Activated CD8-positive, alpha-beta memory T cell treated with anti-CD3 and anti-CD28 coated beads for 24 hours (primary cell): Measurements from ENCODE around the gene SIMC1.

ENCODE experiments used
- DNase-seq: peaks from one replicate; pipeline ENCODE4 v3.0.0-alpha.2; 2020

Gene SIMC1

GRCh38 chr5:176317534-176318374 is 79.5 kb downstream of the SIMC1 start:
- no peak for DNase-seq

- DNase-seq = no peak
These were observed 81.8 kb downstream of the SIMC1 start for GRCh38 chr5:176319827-176320554.

- DNase-seq = no peak
These were observed 82.4 kb downstream of the SIMC1 start for GRCh38 chr5:176320577-176320976.

- no peak for DNase-seq
These were observed 96.0 kb downstream of the SIMC1 start for GRCh38 chr5:176334031-176334770.

GRCh38 chr5:176337913-176338312 is 99.7 kb downstream of the SIMC1 start:
- DNase-seq = no peak

GRCh38 chr5:176339304-176339703 is 101.1 kb downstream of the SIMC1 start:
- no peak for DNase-seq

- no peak for DNase-seq
These were observed 103.3 kb downstream of the SIMC1 start for GRCh38 chr5:176341325-176342157.

- DNase-seq = no peak
These were observed 103.9 kb downstream of the SIMC1 start for GRCh38 chr5:176342158-176342483.

GRCh38 chr5:176342766-176343458 is 104.7 kb downstream of the SIMC1 start:
- DNase-seq = no peak

GRCh38 chr5:176350416-176350815 is 112.2 kb downstream of the SIMC1 start:
- DNase-seq = no peak

- no peak for DNase-seq
These were observed 114.1 kb downstream of the SIMC1 start for GRCh38 chr5:176352116-176352878.

- no peak for DNase-seq
These were observed 115.3 kb downstream of the SIMC1 start for GRCh38 chr5:176353533-176353932.

- no peak for DNase-seq
These were observed 117.4 kb downstream of the SIMC1 start for GRCh38 chr5:176355400-176356178.

- no peak for DNase-seq
These were observed 117.9 kb downstream of the SIMC1 start for GRCh38 chr5:176356179-176356566.

- DNase-seq = no peak
These were observed 121.4 kb downstream of the SIMC1 start for GRCh38 chr5:176359658-176360057.

- no peak for DNase-seq
These were observed 122.7 kb downstream of the SIMC1 start for GRCh38 chr5:176360894-176361436.

- peak; percentile 96 for DNase-seq
These were observed 123.4 kb downstream of the SIMC1 start, which contains the start of gene KIAA1191 for GRCh38 chr5:176361437-176362232. KIAA1191 (minus strand) TSS chr5:176361764; CDS start chr5:176359508, 2,256 bp downstream.

- no peak for DNase-seq
These were observed 123.9 kb downstream of the SIMC1 start for GRCh38 chr5:176362233-176362490.

- DNase-seq = peak; percentile 62
These were observed 126.6 kb downstream of the SIMC1 start for GRCh38 chr5:176364765-176365350.
